GM19468 (cell line): ENCODE results near the gene MPP3.
"Not testable (repeated sequence)": the region's sequence is repeated elsewhere in the genome, so short reads cannot be mapped to it uniquely, and the experiment has no call there.

Experiments used
- ATAC-seq: cut with Tn5 transposase; IDR thresholded peaks from one replicate; pipeline ENCODE4 v1.9.1; 2021; ENCODE audit warnings: mild to moderate bottlenecking, moderate library complexity, moderate number of reproducible peaks; ENCODE audit not compliant: unreplicated experiment; ENCODE audit errors: extremely low read depth

MPP3 gene, protein sequence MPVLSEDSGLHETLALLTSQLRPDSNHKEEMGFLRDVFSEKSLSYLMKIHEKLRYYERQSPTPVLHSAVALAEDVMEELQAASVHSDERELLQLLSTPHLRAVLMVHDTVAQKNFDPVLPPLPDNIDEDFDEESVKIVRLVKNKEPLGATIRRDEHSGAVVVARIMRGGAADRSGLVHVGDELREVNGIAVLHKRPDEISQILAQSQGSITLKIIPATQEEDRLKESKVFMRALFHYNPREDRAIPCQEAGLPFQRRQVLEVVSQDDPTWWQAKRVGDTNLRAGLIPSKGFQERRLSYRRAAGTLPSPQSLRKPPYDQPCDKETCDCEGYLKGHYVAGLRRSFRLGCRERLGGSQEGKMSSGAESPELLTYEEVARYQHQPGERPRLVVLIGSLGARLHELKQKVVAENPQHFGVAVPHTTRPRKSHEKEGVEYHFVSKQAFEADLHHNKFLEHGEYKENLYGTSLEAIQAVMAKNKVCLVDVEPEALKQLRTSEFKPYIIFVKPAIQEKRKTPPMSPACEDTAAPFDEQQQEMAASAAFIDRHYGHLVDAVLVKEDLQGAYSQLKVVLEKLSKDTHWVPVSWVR

DNA sequence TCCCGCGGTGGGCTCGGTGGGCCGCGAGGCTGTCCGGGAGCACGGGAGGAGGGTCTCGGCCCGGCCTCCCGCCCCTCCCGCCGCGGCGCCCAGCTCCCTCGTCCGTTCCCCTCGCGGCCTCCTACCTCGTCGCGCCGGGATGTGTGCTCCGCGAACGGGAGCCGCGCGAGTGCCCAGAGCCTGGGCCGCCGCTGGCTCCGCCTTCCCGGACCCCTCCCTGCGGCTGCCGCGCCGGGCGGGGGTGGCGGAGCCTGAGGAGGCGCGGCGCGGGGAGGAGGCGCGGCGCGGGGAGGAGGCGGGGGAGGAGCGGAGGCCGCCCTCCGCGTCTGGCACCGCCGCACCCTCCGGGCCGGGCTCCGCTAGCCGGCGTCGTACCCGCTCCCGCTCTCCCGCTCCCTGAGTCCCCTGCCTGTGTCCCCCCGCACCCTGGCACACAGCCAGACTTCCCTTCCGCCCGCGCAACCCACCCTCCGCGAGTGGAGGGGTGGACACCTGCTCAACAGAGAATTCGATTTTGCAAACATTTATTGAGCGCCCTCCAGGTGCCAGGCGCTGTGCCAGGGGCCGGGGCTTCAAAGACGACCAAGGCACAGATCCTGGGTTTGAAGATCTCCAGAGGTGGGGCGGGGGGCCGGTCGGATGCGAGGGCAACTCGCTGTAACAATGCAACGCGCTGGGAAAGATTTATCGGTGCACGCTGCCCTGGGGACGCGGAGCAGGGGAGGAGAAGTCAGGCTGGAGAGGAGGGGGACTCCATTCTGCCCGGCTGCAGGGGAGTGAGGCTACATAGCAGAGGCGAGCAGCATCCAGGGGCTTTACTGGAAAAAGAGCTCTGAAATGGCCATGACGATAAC lies at the start of gene MPP3:
MPP3 (minus strand) TSS at position 171 of the 854 bp plus-strand sequence. CDS start 1,240 bp downstream, outside the sequence.
- ATAC-seq = no peak

DNA sequence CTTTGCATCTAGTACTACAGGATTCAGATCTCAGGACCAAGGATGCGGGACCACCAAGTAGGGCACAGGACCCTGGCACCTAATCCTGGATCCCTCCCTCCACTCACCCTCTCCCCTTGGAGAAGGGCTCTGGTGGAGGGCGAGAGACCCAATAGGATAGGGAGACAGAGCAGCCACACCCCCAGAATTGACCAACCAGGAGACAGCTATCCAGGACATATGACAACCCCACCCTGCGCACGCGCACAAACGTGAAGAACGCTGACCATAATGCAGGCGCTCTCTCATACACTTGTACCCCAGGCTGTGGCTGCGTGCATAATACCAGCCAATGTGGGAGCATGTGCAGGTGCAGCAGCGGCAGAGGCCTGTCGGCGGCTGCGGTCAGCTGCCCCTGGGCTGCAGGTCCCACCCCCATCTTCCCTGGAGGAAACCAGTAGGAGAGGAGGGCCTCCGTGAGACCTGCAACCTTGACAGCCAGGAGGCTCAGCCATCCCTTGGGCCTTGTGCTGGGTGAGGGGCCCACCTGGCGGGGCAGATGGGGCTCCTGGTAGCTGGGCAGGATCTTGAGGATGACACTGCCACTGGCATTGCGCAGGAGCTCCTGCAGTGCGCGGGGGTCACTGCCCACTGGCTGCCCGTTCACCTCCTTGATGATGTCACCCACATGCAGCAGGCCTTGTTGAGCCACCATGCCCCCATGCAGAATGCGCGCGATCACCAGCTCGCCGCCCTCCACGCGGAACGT lies 49.0 kb upstream of the MPP3 start:
- no peak for ATAC-seq

DNA sequence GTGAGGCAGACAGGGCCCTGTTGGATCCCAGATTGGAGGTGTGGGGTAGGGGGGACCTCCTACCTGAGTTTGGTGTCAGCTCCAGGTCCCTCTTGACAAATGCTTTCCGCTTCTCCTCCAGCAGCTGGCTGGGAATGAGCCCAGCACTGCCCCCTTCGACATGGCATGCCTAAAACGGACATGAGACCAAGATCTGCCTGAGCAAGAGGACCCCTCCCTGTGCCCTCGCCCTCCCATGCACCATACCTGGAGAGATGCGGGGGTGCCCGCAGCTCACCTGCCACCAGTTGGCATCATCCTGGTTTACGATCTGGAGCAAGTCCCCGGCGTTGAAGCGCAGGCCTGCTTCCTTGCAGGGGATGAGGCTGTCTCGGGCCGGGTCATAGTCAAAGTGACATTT lies 48.2 kb upstream of the MPP3 start:
- no peak for ATAC-seq

DNA sequence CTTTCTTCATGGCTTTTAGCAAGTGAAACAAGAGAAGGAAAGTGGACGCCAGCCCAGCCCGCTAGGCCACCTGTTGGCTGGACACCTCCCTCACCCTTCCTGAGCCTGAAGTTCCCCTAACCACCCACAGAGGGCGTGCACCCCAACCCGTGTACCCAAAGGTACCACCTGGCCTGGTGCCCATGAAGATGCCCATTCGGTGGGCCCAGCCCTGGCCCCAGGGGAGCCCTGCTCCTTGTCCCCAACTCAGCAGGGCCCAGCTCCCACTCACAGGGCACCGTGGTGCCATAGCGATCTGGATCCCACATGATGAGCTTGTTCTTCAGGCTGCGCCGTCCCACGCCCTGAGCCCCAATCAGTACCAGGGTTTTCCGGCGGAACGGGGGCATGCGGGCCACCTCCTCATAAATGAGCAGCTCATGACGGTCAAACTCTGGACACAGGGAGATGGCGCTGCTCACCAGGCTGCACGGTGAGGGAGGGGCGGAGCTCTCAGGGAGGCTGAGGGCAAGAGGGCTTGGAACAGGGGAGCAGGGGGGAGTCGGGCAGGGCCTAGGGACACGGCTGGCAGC lies 47.6 kb upstream of the MPP3 start:
- ATAC-seq = no peak

DNA sequence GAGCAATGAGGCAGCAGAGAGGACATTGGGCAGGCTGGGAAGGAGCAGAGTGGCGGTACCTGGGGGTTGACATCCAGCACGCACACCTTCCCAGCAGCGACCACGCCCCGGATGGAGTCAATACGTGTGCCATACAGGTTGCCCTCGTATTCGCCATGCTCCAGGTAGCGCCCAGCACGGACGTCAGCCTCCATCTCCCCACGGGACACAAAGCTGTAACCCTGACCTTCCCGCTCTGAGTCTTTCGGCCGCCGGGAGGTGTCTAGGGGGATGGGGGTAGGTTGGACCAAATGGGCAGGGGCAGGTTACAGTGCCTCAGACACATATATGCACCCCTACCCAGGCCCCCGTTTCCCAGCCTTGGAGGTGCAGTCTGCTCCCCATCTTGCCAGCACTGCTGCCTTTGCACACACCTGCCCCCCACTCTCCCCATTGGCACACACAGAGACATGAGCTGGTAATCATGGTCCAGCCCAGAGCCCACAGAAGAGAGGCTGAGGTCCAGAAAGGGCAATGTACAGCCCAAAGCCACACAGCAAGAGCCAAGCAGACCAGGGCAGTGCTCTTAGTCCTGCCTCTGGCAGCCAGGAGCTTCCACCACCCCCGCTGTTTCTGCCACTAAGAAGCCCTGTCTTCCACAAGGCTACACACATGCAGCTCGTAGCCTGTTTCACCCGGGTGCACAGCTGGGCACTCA lies 46.9 kb upstream of the MPP3 start:
- no peak for ATAC-seq

DNA sequence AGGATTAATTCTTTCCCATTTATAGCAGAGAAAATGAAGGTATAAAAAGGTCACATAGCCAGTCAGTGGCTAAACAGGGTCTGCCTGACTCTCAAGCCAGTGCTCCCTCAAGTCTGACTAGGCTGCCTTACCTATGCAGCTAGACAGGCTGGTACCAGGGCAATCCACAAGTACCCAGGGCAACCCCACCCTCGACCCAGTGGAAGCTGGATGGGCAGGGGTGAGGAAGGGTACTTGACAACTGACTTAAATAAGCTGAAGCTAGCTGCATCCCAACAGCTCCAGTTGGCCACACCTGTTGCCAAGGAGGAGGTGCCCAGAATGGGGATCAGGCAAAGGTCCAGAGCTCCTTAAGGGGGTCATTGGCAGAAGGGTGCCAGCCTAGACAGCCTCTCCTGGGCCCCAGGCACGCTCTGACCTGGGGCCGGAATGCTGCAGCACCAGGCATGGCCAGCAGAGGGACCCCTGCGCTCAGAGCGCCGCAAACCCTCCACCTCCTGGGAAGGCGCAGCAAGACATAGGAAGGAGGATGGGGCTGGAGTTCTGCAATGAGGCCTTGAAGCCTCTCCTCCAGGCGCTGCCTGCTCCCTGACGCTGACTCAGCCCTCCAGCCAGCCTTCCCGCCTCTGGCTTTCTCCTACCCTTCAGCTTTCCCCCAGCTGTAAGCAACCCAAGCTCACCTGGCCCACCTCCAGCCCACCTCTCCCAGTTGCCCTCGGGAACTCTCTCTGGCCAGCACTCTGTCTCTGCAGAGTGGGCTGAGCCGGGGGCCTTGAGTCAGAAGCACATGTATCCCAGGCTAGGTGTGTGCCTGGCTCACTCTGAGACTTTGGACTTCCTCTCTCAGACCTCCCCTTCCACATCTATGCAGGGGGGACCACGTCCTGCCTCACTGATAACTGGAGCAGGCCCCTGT lies 45.6 kb upstream of the MPP3 start:
- ATAC-seq = no peak

DNA sequence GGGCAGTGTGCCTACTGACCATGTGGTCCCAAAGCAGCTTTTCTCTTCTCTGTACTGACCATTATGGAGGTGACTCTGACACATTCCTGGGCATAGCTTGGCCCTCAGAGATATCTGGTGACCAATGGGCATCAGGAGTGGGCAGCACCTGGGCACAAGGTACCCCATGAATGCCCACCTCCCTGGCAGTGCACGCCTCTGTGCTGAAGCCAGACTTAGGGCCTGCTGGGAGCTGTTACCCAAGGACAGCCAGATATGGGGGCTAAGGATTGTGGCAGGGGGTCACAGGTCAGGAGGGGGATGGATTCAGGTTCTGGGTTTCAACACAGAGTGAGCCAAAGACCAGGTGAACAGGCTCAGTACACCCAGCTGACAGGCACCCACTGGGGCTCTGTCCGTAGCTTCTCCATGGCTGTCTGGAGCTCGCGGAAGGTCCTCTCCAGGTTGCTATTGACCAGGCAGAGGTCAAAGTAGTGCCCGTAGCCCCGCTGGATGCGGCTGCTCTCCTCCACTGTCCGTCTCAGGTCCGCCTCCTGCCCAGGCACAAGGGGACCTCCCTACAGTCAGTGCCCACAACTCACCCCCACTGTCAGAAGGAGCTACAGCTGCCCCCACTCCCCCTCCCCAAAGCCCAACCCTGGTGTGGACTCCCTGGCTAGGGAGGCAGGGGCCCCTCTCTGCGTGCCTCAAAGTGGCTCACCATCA lies 44.7 kb upstream of the MPP3 start:
- no peak for ATAC-seq

DNA sequence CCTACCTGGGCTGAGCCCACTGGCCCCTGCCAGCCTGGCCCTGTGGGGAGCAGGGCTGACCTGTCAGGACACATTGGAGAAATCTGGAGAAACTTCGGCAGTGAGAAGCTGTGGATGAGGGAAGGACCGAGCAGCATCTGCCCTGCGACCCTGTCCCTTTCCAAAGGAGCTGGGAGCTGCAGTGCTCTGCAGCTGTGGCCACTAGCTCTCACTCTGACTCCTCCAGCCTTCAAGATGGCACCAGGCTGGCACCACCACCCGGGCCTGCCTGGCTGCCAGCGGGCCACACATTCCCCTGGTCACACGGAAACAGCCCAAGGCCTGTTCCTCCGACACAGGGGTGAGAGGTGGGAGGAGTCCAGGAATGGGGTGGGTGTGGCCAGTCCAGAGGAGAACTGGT lies 44.1 kb upstream of the MPP3 start:
- no peak for ATAC-seq

DNA sequence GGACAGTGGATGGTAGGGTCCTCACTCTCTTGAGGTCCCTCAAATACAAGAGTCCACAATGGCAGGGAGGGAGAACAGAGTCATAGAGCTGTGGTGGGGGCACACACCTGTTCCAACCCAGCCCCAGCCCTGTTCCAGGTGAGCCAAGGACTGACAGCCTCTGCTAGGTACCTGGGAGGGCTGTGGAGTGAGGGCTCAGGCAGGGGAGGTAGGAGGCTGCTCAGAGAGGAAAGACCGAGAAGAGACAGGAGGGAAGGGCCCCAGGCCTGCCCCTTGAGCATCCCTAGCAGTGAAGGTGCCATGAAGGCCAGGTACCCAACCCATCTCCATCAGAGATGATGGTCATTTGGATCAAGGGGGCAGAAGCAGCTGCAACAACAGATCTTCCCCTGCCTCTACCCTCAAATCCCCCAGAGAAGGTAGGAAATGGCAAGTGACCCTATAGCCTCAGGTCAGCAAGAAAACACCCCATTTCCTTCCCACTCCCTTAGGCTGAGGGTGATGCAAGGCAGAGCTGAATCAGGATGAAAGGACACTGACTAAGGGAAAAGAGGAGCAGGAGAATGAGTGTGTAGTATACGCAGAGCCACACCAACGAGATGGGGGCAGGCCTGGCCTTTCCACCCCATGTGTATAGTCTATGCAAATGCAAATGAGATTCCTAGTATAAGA lies 42.7 kb upstream of the MPP3 start:
- ATAC-seq = no peak

DNA sequence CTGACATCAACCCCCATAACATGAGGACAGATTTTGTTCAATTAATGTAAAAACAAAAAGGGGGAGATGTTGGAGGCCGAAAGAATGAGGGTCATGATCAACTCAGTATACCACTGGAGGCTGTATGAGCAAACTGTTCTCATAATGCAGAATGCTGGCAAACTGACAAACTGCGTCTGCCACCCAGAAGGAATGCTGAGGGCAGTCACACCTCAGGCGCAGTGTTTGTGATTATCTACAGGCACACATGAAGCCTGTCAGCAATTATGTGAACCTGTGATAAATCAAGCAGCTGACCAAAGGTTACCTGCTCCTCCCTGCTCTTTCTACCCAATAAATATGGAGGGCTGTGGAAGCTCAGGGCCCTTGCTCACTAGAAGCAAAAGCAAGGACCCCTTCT lies 41.3 kb upstream of the MPP3 start:
- no peak for ATAC-seq

DNA sequence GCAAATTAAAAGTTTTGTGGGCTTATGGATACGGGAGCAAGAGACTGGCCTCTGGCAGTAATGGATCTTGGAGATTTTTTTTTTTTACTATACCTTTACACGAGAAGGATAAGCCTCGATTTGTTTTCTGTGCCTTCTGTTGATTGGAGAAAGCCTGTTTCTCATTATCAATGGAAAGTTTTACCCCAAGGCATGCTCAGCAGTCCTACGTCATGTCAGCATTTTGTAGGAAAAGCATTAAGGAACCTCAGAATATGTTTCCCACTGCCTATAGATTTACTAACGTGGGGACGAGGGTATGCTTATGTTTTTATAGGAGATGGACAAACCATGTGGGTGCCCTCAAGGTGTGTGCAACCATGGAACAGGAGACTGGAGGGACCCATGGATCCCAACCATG lies 40.9 kb upstream of the MPP3 start:
- ATAC-seq = no peak

DNA sequence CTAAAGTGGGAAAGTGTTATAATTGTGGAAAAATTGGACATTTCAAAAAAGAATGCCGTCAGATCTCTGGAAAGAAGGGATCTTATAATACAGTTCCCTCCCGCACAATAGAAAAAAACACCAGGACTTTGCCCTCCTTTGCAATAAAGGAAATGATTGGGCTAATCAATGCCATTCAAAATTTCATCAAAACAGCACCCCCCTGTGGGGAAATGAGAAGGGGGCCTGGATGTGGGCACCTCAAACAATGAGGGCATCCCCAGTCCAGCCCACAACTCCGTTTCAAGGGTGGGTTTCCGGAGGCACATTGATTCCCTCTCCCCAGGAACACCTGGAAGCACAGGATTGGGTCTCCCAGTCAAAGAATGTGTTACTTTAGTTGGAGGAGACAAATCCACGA lies 40.1 kb upstream of the MPP3 start:
- no peak for ATAC-seq

DNA sequence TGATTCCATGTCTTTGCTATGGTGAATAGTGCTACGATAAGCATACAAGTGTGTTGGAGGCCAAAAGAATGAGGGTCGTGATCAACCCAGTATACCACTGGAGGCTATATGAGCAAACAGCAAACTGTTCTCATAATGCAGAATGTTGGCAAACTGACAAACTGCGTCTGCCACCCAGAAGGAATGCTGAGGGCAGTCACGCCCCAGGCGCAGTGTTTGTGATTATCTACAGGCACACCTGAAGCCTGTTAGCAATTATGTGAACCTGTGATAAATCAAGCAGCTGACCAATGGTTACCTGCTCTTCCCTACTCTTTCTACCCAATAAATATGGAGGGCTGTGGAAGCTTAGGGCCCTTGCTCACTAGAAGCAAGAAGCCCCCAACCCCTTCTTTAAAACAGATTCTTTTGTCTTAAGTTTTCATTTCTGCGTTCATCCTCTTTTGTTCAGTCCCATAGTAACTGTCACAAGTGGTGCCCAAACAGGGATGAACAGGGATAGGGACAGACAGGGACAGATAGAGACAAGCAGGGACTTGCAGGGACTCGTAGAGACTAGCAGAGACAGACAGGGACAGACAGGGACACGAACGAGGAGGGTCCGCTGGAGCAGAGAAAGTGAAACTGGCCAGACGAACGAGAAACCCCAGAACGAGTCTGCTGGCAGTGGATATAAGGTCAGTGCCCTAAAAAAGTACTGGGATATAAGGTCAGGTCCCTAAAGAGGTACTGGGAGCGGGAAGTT lies 39.2 kb upstream of the MPP3 start:
- ATAC-seq = no peak

DNA sequence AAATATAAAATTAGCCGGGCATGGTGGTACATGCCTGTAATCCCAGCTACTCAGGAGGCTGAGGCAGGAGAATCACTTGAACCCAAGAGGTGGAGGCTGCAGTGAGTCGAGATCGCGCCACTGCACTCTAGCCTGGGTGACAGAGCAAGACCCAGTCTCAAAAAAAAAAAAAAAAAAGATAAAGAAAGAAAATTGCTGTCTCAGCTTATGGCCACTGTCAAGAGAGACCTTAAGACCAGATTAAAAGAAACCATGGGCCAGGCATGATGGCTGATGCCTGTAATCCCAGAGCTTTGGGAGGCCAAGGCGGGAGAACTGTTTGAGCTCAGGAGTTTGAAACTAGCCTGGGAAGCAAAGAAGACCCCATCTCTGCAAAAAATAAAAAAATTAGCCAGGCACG lies 36.1 kb upstream of the MPP3 start:
- ATAC-seq = not testable (repeated sequence)

DNA sequence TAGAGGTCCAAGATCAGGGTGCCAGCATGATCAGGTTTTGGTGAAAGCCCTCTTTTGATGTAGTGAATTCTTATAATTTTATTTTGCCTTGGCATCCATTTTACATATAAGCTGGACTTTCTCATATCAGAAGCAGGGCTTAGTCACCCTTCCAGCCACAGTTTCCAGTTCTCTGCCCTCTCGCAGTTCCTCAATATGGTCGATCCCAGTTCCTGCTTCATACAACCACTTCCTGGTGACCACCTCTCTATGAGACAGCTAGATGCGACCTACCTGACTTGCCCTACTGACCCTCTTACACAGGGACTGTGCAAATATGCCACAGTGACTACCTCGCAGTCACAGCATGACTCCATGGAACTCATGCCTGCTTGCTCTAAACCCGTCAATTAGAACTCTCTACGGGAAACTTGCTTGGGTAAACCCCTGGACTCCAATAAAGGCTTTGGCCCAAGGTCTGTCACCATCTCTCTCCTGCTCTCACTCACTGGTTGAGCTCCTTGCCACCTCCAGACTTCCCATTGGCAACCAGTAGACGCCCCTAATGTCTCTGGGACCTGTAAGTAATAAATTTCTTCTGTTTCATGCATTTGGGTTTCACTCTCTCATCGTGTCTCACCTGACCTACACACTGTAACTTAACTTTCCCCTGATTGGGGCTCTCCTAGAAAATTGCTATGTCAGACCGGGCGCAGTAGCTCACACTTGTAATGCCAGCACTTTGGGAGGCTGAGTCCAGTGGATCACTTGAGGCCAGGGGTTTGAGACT lies 35.5 kb upstream of the MPP3 start:
- ATAC-seq = no peak
